Islet of Langerhans (tissue), 1 donor: ENCODE measurements around the gene HEXIM2.
"Not testable (repeated sequence)": the region's sequence is repeated elsewhere in the genome, so short reads cannot be mapped to it uniquely, and the experiment has no call there.

Experiments used
- FAIRE-seq: peaks from one replicate; lab custom pipeline; 2011; peaks lifted over from hg19 to GRCh38; lab: Jason Lieb, UNC

The HEXIM2 gene, protein sequence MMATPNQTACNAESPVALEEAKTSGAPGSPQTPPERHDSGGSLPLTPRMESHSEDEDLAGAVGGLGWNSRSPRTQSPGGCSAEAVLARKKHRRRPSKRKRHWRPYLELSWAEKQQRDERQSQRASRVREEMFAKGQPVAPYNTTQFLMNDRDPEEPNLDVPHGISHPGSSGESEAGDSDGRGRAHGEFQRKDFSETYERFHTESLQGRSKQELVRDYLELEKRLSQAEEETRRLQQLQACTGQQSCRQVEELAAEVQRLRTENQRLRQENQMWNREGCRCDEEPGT

DNA sequence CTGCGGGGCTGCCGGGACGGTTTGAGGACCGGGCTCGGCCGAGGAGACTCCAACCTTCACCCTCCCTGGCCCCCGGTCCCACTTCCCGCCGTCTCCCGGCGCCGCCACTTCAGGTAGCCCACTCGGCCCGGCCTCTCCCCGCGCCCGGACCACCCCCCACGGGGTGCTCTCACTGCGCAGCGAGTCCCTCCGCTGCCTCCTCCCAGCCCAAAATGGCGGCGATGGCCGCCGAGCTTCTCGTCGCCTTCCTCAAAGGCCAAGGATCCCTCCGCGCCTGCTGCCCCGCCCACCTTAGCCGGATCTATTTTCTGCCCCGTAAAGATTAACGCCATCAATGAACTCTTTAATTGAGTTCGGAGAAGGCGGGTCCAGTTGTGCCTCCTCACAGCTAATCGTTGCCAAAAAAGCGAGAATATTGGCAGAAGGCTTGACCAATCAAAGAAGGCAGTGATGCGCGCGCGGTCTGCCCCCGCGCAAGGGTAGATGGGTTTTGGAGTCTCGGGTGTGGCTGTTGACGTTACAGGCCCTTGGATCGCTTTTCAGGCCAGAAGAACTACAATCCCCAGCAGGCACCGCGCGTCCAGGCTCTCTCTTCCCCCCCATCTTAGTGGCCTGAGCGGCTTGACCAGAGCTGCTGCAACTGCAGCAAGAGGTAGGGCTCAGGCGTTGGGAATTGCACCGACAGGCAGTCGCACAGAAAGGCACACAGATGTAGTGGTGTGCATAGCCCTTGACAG, at the start of gene HEXIM2:
Gene HEXIM2, plus strand, starts transcription at position 588 of the 737 bp plus-strand sequence. CDS start 919 bp downstream, outside the sequence.
- peak; percentile 77 for FAIRE-seq

DNA sequence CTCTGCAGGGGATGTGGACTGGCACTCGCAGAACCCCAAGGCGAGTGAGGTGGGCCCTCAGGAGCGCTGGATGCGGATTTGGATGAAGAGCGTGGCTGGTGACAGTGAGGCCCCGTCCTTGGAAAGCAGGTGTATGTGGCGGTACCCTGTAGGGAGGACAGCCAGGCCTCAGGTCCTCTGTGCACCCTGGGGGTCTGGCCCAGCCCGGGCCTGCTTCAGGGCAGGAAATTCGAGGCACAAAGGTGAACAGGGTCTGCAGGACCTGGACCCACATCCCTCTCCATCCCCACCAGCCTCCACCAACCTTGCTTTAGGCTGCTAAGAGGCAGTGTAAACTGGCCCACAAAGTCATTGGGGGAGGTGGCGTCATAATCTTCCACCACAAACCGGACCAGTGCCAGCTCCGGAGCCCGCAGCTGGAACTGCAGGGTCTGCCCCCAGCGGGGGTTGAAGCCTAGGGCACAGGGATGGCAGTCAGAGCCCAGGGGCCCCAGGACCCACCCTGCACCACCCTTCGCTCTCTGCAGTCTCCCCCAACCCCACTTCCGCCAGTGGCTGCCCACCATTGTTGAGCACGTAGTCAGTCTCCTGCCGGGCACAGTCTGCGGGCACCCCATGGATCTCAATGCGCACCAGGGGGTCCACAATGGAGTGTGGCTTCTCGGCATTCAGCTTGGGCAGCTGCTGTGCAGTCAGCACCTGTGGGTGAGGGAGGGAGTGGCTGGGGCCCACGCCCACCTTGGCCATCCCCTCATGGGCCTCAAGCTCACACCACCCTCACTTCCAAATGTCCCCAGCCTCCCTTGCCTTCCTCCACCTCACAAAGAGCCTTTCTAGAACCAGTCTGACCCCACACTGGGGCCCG, 48.9 kb upstream of the HEXIM2 start:
- FAIRE-seq = no peak

DNA sequence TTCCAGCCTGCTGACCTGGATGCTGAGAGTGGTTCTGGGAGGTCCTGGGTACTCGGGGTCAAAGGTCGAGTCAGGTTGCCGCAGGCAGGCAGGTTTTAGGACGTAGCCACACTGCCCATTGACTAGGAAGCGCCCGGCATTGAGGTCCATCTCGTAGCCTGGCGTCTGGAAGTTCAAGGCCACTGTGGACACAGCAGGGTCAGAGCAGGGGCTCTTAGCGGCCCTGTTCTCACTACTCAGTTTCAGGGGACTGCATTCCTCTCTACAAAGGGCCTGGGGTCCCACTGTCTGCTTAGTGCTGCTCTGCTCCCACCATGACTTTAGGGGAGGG, 48.3 kb upstream of the HEXIM2 start:
- no peak for FAIRE-seq

DNA sequence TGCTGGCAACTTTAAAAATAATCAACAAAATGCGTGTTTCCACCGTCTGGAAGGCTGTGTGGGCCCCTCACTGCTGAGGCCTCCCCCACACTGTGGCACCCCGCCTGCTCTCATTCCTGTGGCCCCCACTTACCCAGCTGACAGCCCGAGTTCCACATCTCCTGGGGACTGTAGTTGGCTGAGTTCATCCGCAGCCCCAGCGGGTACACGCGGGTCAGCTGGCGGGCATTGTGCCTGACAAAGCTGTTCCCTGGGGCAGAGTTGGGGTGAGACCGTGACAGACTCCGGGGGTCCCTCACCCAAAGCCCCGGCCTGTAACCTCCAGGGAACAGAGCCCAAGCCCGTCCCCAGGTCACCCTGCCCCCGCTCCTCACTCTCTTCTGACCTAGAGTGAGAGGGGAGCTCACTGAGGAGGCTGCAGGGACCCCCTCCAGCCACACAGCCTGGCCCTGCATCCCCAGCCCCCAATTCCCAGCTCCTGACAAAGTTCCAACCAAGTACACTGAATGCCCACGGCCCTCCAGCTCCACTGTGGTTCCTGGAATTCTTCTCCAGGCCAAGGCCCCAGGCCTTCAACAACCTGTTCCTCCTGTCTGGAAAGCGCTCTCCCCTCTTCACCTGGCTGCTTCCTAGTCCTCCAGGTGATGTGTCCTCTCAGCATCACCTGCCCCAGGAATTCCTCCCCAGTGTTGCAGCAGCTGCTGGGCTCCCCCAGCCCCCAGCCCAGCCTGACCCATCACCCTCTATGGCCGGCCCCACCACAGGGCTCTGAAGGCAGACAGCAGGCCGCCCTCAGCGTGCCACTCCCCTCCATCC, 47.4 kb upstream of the HEXIM2 start:
- no peak for FAIRE-seq

DNA sequence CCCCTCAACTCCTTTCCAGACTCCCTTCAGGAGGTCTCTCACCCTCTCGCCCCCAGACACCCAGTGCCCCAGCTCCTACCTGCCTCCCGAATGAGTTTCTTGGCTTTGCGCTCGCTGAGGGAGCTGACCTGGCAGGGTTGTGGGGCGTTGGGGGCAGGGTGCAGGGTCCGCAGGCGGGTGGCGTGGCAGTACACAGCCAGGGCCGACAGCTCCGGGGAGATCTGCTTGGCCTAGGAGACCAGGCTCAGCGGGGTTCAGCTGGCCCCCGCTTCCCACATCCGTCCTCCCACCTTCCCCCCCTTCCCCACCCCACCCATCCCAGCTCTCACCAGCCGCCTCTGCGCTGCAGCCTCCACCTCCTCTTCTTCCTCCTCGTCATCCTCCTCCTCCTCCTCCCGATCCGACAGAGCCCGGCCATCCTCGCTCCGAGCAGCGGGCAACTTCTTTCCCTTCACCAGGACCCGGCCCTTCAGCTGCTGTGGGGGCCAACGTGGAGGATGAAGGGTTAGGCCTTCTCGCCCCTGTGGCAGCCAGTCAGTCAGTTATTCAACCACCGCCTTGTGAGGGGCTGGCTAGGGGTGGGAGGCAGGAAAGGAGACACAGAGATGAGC, 46.6 kb upstream of the HEXIM2 start:
- no peak for FAIRE-seq

DNA sequence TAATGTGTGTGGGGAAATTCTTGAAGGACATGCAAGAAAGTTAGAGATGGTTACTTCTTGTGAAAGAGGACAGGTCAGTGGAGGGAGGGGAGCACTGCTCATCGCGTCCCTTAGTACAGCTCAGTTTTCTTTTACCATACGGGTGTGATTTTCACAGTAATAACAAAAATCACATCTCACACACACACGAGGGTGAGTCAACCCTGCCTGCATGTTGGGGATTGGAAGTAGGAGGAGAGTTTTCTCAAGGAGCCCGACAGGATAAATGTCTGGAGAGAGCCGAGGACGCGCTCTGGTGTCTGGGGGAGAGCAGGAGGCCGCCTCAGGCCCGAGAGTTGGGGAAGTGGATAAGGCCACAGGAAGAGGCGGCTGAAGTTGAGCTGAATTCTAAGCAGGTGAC, 45.8 kb upstream of the HEXIM2 start:
- no peak for FAIRE-seq

DNA sequence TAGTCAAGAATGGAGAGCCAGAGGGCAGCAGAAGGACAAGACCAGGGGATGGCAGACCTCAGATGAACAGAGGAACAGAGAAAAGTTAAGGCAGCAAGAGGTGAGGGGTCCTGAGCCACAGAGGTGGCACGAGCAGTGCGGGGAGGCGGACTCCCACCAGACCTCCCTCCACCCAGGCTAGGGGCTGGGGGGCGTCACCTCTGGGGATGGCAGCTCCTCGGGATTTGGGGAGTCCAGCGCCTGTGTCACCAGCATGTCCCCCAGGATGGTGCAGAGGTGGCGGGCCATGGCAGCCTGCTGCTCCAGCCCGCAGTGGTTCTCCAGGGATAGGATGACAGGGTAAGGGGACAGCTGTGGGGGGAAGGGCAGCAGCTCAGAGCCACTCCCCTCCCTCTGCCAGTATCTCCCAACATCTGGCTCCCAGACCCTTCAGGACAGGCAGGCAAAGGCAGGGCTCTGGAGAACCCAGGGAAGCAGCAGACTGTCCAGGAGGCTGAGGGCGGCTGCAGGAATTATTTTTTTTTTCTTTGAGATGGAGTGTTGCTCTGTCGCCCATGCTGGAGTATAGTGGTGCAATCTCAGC, 45.1 kb upstream of the HEXIM2 start:
- FAIRE-seq = no peak

DNA sequence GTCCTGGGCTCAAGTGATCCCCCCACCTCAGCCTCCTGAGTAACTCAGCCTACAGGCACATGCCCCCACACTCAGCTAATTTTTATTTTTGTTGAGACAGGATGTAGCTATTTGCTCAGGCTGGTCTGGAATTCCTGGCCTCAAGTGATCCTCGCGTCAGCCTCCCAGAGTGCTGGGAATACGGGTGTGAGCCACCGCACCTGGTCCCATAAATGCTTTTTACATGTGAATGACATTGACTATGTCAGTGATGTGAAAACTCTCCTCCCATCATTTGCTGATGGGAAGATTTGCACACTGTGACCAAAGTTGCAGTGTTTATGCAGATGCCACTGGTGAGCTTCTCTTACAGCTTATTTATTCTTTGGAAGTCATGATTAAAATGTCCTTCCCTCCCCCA, 44.3 kb upstream of the HEXIM2 start:
- no peak for FAIRE-seq

DNA sequence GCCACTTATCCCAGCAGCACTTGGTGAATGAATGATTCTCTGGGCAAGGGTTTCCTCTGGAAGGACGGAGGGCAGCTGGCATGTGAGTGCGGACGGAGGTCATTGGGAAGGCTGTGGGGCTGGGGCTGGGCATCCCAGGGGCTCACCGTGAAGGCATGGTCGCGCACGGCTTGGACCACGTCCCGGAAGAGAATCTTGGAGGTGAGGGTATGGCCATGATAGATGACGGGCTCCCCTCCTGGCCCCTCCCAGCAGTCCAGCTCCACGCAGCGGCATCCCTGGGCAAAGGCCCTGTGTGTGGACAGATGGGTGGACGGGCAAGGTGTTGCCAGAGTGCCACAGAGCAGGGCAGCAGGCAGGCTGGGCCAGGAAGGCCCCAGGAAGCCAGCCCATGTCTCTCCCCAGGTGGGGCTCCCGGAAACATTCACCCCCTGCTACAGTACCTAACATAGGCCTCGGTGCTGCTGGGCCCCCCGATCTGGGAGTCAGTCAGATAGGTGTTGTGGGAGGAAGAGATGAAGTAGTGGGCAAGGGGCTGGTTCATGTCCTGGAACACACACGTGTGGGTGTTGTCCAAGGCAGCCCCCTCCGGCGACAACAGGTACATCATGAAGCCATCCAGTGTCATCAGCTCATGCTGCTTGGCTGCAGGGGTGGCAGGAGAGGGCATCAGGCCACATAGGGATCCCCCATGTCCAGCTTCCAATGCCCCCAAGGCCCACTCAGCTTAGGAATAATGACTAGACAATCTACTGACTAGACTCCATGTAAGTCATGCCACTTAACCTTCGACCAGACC, 43.6 kb upstream of the HEXIM2 start:
- FAIRE-seq = no peak

DNA sequence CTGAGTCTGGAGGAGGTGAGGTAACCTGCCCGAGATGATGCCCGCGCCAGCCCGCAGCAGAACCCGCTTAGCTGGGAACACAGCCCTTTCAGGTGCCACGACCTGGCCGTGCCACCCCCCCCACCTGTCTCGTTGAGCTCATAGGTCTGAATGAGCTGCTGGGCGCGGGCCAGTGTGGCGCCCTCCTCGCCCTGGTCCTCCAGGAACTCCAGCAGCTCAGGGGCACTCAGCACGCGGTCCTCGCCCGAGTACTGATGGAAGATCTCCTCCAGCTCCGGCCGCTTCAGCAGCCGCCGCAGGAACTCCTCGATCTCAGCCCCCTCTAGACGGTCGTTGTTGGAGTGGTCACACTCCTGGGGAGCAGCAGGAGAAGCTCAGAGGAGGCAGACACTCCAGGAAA, 43.0 kb upstream of the HEXIM2 start:
- no peak for FAIRE-seq

DNA sequence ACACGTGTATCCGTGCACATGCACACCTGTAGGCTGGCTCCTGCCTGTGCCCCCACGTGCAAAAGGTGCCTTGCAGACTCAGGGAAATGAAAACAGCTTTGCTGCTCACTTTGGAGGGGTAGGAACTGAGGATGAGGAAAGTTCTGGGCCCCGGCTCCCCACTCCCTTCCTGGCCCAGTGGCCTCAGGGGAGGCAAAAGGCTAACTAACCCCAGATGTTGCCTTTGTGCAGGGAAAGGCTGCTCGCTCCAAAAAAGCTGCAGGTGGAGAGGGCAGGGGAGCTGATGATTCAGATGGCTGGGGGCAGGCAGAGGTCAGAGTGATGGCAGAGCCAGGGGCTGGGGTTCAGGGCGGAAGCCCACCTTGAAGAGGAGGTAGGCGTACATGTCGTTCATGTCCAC, 41.7 kb upstream of the HEXIM2 start:
- no peak for FAIRE-seq

DNA sequence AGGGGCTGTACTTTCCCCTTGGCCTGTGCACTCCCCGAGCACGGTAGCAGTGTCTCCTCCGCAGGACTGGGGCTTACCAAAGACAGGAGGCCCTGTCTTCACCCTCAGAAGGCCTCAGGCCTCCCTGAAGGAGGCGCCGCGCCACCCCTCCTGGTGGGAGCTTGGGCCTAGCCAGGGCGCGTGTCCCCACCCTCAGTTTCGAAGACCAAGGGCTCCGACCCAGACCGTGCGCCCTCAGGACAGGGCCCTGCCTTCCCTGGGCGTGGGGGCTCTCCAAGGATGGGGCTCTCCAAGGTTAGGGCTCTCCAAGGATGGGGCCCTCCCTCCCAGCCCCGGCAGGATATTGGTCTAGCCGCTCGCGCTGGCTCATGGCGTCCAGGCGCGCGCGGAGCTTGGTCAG, 41.1 kb upstream of the HEXIM2 start:
- FAIRE-seq = no peak

DNA sequence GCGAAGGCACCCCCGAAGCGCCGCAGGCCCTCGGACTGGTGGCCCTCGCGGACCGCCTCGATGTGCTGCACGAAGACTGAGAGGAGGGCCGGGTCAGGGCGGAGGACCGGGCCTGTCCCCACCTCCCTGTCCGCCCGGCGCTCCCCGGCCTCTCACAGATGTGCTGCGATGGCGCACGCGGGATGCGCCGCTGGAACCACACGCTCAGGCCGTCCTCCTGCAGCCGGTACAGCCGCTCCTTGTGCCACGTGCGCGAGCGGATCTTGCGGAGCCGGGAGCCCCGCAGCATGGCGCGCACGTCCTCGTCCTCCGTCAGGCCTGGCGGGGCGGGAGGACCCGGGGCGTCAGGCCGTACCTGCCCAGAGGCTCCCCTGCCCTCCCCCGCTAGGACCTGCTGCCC, 40.6 kb upstream of the HEXIM2 start:
- FAIRE-seq = no peak

DNA sequence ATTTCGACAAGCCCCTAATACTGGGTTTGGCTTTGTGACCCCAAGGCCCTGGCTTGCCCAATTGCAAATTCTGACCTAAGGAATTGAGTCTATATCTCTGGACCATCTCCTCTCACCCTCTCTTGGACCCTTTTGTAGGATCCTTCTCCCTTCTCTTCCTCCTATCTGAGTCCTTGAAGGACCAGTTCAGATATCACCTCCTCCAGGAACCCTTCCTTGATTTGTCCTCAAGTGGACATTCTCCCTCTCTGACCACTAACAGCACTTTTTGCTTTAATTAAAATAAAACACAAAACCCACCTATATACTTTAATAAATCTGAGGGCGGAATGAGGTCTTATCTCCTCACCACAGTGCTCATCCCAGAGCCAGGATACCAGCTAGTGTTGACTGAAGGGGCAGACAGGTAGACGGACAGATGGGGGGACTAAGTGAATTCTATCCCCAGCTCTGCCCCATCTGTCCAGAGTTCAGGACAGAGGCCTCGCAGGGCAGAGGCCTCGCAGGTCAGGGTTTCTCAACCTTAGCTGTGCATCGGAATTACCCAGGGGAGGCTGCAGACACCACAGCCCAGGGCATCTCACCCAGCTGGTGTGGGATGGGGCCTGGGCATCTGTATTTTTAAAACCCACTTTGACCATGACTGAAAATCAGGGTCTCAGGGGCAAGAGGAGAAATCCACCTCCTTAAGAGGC, 38.5 kb upstream of the HEXIM2 start:
- no peak for FAIRE-seq

DNA sequence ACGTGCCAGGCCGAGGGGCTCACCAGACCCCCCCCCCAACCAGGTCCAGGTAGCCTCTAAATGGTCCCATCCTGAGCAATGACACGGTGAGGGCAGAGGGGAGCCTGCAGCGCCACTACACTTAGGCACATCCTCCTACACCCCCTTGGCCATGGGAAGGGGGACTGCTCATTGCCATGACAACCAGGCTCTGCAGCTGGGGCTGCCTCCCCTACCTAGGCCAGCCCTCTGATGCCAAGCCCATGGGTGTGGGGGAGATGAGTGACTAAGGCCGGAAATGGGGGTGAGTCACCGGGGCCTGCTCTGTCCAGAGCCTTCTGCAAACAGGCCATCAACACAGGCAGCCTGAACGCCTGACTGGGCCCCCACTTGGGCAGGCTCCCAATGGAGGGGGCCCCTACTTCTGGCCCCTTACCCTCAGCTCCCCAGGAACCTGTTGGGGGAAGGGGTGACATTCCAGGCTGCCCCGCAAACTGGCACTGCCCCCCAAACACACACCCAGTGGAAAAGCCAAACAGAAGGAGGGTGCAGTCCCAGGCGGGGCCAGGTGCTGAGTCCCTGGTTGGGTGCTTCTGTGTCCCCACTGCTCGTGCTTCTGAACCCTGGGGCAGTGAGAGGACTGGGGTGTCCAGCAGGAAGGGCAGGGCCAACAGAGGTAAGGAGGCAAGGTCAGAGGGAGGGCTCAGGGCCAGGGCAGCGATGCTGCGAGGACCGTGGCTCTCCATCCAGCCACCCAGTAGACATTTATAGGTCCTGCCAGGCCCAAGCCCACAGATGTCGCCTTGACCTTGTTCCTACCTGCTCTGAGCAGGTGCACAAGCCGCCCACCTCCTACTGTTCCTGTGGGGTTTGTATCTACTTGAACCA, 37.5 kb upstream of the HEXIM2 start:
- FAIRE-seq = no peak

DNA sequence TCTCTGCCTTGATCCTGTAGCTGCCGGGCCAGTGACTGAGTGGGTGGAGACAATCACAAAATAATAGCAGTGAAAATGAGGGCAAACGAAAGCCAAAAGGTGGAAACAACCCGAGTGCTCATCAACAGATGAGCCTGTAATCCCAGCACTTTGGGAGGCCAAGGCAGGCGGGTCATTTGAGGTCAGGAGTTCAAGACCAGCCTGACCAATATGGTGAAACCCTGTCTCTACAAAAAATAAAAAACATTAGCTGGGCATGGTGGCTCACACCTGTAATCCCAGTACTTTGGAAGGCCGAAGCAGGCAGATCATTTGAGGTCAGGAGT, 36.9 kb upstream of the HEXIM2 start:
- FAIRE-seq = not testable (repeated sequence)

DNA sequence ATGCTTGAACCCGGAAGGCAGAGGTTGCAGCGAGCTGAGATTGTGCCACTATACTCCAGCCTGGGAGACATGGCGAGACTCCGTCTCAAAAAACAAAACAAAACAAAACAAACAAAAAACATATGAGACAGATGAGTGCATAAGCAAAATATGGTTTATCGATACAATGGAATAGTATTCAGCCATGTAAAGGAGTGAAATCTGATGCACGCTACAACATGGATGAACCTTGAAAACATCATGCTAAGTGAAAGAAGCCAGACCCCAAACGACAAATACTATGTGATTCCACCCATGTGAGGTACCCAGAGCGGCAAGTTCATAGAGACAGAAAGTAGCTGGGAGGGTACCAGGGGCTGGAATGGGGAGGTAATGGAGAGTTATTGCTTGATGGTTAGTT, 36.2 kb upstream of the HEXIM2 start:
- FAIRE-seq = no peak

DNA sequence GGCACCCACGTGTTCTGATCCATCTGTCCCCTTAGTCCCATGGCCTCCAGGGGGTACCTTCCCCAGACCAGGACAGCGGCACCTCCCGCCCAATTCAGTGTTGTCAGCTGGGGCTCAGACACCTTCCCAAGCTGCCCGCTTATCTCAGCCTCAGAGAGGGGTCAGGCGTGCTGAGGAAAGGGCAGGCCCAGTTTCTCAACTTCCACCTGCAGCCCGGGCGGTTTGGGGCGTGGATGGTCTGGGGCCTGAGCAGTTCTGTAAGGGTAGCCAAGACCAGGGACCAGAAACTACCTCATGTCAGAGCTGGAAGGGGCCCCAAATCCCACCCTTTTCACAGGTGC, 34.5 kb upstream of the HEXIM2 start:
- no peak for FAIRE-seq

DNA sequence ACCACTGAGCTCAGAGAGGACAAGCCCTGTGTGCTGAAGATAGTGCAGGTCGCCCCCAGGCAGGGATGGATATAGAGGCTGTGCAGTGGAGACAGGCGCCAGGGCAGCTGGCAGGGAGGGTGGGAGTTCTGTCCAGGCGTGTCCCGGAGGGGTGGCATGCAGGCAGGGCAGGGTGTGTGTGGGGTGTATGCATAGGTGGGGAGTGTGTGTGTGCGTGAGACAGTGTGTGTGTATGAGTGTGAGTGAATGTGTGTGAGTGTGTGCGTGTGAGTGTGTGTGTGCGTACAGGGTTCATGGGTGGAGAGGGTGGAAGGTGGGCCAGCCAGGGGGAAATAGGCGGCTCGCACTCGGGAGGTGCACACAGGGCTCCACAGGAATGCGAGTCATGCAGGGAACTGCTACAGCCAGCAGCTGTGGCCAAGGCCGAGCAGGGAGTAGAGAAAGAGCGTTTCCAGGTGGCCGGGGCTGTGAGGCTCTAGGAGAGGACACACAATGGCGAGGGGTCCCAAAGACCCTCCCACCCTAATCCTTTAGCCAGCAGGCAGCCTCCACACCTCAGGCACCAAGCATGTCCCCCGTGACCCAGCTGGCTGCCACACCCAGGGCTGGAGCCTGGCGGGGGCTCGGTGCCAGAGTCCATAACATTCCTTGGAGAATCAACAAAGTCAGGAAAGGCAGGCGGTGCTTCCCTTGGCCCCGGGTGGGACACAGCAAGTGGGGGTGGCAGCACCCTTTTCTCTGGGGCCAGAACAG, 34.0 kb upstream of the HEXIM2 start:
- no peak for FAIRE-seq
